Esophagus squamous epithelium (tissue), 5 donors: Measurements from ENCODE around the gene BBLN. TPM values are rescaled to one million over a fixed set of nuclear protein-coding genes. Genes with fewer than 3 reads are reported as not detected.

Source experiments
- DNase-seq: peaks from one replicate; lab custom pipeline; 2025; lab: John Stamatoyannopoulos, UW
- H3K27ac ChIP-seq, 4 donors: fragments of 200-600 bp; sonication (generic); one replicate each; pipeline ENCODE4 v1.5.1; 2016 to 2019; ENCODE audit warnings: mild to moderate bottlenecking in 1 of 4
- H3K27me3 ChIP-seq, 4 donors: fragments of 200-600 bp; sonication (generic); 1 replicate in 3 of 4; 2 replicates in 1 of 4; pipeline versions ENCODE4 v1.5.1 to v1.6.0; 2017 to 2021; ENCODE audit warnings: antibody characterized with exemption in 1 of 4
- H3K36me3 ChIP-seq, 3 donors: fragments of 200-600 bp; sonication (generic); one replicate each; pipeline ENCODE4 v1.5.1; 2016 to 2019
- H3K4me1 ChIP-seq, 3 donors: fragments of 200-600 bp; sonication (generic); one replicate each; pipeline ENCODE4 v1.5.1; 2017 to 2019
- H3K4me3 ChIP-seq, 4 donors: fragments of 200-600 bp; sonication (generic); 1 replicate in 3 of 4; 2 replicates in 1 of 4; pipeline ENCODE4 v1.5.1; 2016 to 2019; ENCODE audit warnings: mild to moderate bottlenecking in 2 of 4, moderate library complexity in 1 of 4
- H3K9me3 ChIP-seq, 3 donors: fragments of 200-600 bp; sonication (generic); one replicate each; pipeline ENCODE4 v1.5.1; 2016 to 2019
- POLR2A ChIP-seq, 4 donors: fragments of 450-650 bp; IDR thresholded peaks; one replicate each; pipeline ENCODE4 v1.6.1; 2017; ENCODE audit warnings: antibody characterized with exemption in 4 of 4, mild to moderate bottlenecking in 4 of 4, moderate library complexity in 3 of 4
- WGBS, 2 donors: methylation state at CpG; one replicate each; pipeline ENCODE4 v1.1.5; 2018; 5-methylcytosine and 5-hydroxymethylcytosine counted together
- intact Hi-C: fragments of 100-400 bp; cut with DNase I; formaldehyde crosslinking; loops from one replicate; pipeline ENCODE4 v1.15.0; 2022
- total RNA-seq, 4 donors: library from RNA; depleted of rRNA; stranded (reverse); fragments of >200 nt; gene quantifications; one replicate each; pipeline ENCODE4 v1.1.0, GENCODE V29; 2016
- TF ChIP-seq, protein P1 (sequence below), 6 experiments: fragments of 450-650 bp in 4 of 6; fragments of 200-600 bp in 2 of 6; sonication (generic) in 2 of 6; IDR thresholded peaks; one replicate each; pipeline ENCODE4 v1.5.1; 2016 to 2019; ENCODE audit warnings: antibody characterized with exemption in 6 of 6, mild to moderate bottlenecking in 4 of 6, moderate library complexity in 4 of 6
- donor health status: DM: yes; HTN: yes; CAD: no.

Gene BBLN
- total RNA-seq, 4 donors from 2014 or later = 124 to 214 (median 162) TPM

- intact Hi-C loops = loop anchor here (10.0 kb wide), 1 partner anchor 81 kb away; no protein-coding TSS in a partner anchor
- peak overlapping the region in 1 of 4 donors; percentile 46 for H3K27ac ChIP-seq
- 71 to 77% methylated on average over 1 to 9 of the region's 26 CpGs for WGBS, 2 donors
Observed at GRCh38 chr9:128115187-128116103, 44.6 kb upstream of the BBLN start.

GRCh38 chr9:128116104-128117083, 43.7 kb upstream of the BBLN start:
- DNase-seq = no peak
- intact Hi-C loops = loop anchor here (10.0 kb wide), 1 partner anchor 82 kb away; no protein-coding TSS in a partner anchor
- TF ChIP-seq, protein P1, sequence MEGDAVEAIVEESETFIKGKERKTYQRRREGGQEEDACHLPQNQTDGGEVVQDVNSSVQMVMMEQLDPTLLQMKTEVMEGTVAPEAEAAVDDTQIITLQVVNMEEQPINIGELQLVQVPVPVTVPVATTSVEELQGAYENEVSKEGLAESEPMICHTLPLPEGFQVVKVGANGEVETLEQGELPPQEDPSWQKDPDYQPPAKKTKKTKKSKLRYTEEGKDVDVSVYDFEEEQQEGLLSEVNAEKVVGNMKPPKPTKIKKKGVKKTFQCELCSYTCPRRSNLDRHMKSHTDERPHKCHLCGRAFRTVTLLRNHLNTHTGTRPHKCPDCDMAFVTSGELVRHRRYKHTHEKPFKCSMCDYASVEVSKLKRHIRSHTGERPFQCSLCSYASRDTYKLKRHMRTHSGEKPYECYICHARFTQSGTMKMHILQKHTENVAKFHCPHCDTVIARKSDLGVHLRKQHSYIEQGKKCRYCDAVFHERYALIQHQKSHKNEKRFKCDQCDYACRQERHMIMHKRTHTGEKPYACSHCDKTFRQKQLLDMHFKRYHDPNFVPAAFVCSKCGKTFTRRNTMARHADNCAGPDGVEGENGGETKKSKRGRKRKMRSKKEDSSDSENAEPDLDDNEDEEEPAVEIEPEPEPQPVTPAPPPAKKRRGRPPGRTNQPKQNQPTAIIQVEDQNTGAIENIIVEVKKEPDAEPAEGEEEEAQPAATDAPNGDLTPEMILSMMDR (IDR thresholded peaks at IDR 0.05) = no peak
- no peak for TF ChIP-seq POLR2A (IDR thresholded peaks at IDR 0.05)
- H3K4me3 ChIP-seq = no peak overlapping the region
- no peaks in the 10 kb centered on the region for H3K27me3 ChIP-seq
- H3K27ac ChIP-seq = no peak overlapping the region
- H3K4me1 ChIP-seq = peaks cover 0 to 12% (median 5%) of the 10 kb centered on the region in 3 donors
- no peaks in the 10 kb centered on the region for H3K9me3 ChIP-seq
- 86 to 87% methylated on average over 10 to 16 of the region's 16 CpGs for WGBS, 2 donors
- H3K36me3 ChIP-seq = peaks cover 0 to 56% (median 5%) of the 10 kb centered on the region in 3 donors

More at GRCh38 chr9:128115187-128116103, 44.6 kb upstream of the BBLN start:
- Histone ChIP-seq H3K36me3 (peaks cover 0 to 46% (median 5%) of the 10 kb centered on the region in 3 donors), H3K4me3 (no peak overlapping the region), H3K9me3 (no peaks in the 10 kb centered on the region), H3K4me1 (peaks cover 0 to 12% (median 5%) of the 10 kb centered on the region in 3 donors), H3K27me3 (no peaks in the 10 kb centered on the region)
- no peak for DNase-seq
- TF ChIP-seq, protein P1 (IDR thresholded peaks at IDR 0.05) = no peak
- no peak for TF ChIP-seq POLR2A (IDR thresholded peaks at IDR 0.05)

GRCh38 chr9:128117613-128118471, 42.2 kb upstream of the BBLN start:
- H3K4me1 ChIP-seq = peaks cover 0 to 12% (median 5%) of the 10 kb centered on the region in 3 donors
- H3K4me3 ChIP-seq = peak overlapping the region in 1 of 4 donors; percentile 4
- TF ChIP-seq POLR2A (IDR thresholded peaks at IDR 0.05) = no peak
- TF ChIP-seq, protein P1 (IDR thresholded peaks at IDR 0.05) = peak; percentile 100
- peak; percentile 56 for DNase-seq
- peaks cover 7 to 64% (median 18%) of the 10 kb centered on the region in 3 donors for H3K36me3 ChIP-seq
- intact Hi-C loops = loop anchor here (10.0 kb wide), 1 partner anchor 83 kb away; no protein-coding TSS in a partner anchor
- 7 to 10% methylated on average over 13 to 14 of the region's 27 CpGs for WGBS, 2 donors
- H3K27me3 ChIP-seq = no peaks in the 10 kb centered on the region
- H3K27ac ChIP-seq = no peak overlapping the region
- no peaks in the 10 kb centered on the region for H3K9me3 ChIP-seq

GRCh38 chr9:128118472-128118857, 41.6 kb upstream of the BBLN start:
- Histone ChIP-seq H3K27ac (no peak overlapping the region), H3K36me3 (peaks cover 9 to 65% (median 22%) of the 10 kb centered on the region in 3 donors), H3K9me3 (no peaks in the 10 kb centered on the region), H3K4me1 (peaks cover 0 to 12% (median 5%) of the 10 kb centered on the region in 3 donors), H3K4me3 (no peak overlapping the region), H3K27me3 (no peaks in the 10 kb centered on the region)
- no peak for TF ChIP-seq POLR2A (IDR thresholded peaks at IDR 0.05)
- TF ChIP-seq, protein P1 (IDR thresholded peaks at IDR 0.05) = no peak
- intact Hi-C loops = loop anchor here (10.0 kb wide), 1 partner anchor 84 kb away; no protein-coding TSS in a partner anchor
- DNase-seq = no peak
- WGBS, 2 donors = 41 to 58% methylated on average over 3 of the region's 3 CpGs
